HCT116 (cell line): ENCODE measurements around the gene PTPN9. TPM values are rescaled to one million over a fixed set of nuclear protein-coding genes. Genes with fewer than 3 reads are reported as not detected.

Experiments
- ATAC-seq: fragments of 200-7000 bp; cut with Tn5 transposase; 2 replicates; pipeline ENCODE4 v1.9.1; 2020; ENCODE audit warnings: mild to moderate bottlenecking, moderate library complexity
- BruUV-seq: library from RNA; stranded (reverse); fragments of 400-500 nt; replicated peaks from 2 replicates; lab custom pipeline; 2021; lab: Mats Ljungman, UMichigan
- CTCF ChIA-PET: fragments of 300-600 bp; sonication (Branson Sonifier 250); formaldehyde crosslinking; loops from one replicate; lab custom pipeline; 2021; ENCODE audit warnings: antibody characterized with exemption; lab: Charles Lee
- POLR2A ChIA-PET: fragments of 300-600, 350-600 bp; sonication (Branson Sonifier 250); formaldehyde crosslinking; loops from one replicate; lab custom pipeline; 2021; ENCODE audit warnings: antibody characterized with exemption; lab: Charles Lee
- RAD21 ChIA-PET, 2 experiments: fragments of 300-600 bp; sonication (Branson Sonifier 250); formaldehyde crosslinking; loops; one replicate each; lab custom pipeline; 2023; ENCODE audit warnings: low total read pairs in 2 of 2; ENCODE audit not compliant: uncharacterized antibody in 2 of 2, unreplicated experiment in 2 of 2, low non-redundant PET in 1 of 2; lab: Charles Lee
- DNase-seq: peaks from one replicate; pipeline ENCODE4 v3.0.0-alpha.2; 2010; ENCODE audit warnings: low read depth, low spot score
- H2AFZ ChIP-seq: fragments of 200-600 bp; shearing (Covaris generic), sonication (generic); 2 replicates; pipeline ENCODE4 v1.6.1; 2017; ENCODE audit warnings: low read depth, mixed run types, mixed read lengths, antibody characterized with exemption, low read length; ENCODE audit not compliant: poor library complexity, severe bottlenecking
- H3K27ac ChIP-seq: 2 replicates; pipeline ENCODE4 v1.5.1; 2012; ENCODE audit warnings: low read depth, low read length
- H3K27me3 ChIP-seq: fragments of 200-600 bp; sonication (generic); 2 replicates; pipeline ENCODE4 v1.6.1; 2016; ENCODE audit warnings: mixed run types, low read length, mixed read lengths; ENCODE audit not compliant: insufficient read depth
- H3K36me3 ChIP-seq, 2 experiments: fragments of 200-500 bp in 1 of 2; fragments of 200-600 bp in 1 of 2; sonication (Bioruptor generic) in 1 of 2; sonication (generic) in 1 of 2; 2 replicates each; pipeline versions ENCODE4 v1.5.1 to v1.6.1; 2014 to 2016; ENCODE audit warnings: low read length in 2 of 2, inconsistent platforms in 1 of 2, mixed read lengths in 1 of 2, mixed run types in 1 of 2; ENCODE audit not compliant: insufficient read depth in 2 of 2, control insufficient read depth in 1 of 2
- H3K4me1 ChIP-seq, 2 experiments: fragments of 200-600 bp in 1 of 2; sonication (generic) in 1 of 2; 2 replicates each; pipeline versions ENCODE4 v1.5.1 to v1.6.1; 2012 to 2017; ENCODE audit warnings: low read length in 2 of 2, inconsistent platforms in 1 of 2, mild to moderate bottlenecking in 1 of 2, mixed read lengths in 1 of 2, mixed run types in 1 of 2, moderate library complexity in 1 of 2; ENCODE audit not compliant: insufficient read depth in 2 of 2, control insufficient read depth in 1 of 2
- H3K4me2 ChIP-seq: fragments of 200-600 bp; sonication (generic); 2 replicates; pipeline ENCODE4 v1.6.1; 2017; ENCODE audit warnings: mixed run types, low read length, mixed read lengths
- H3K4me3 ChIP-seq, 2 experiments: fragments of 200-600 bp in 1 of 2; sonication (generic) in 1 of 2; replicated peaks in 1 of 2; 2 replicates each; pipeline ENCODE4 v1.5.1; 2011 to 2016; ENCODE audit warnings: low read length in 2 of 2, control low read depth in 1 of 2, low read depth in 1 of 2, mild to moderate bottlenecking in 1 of 2, mixed read lengths in 1 of 2, mixed run types in 1 of 2
- H3K79me2 ChIP-seq: fragments of 200-600 bp; sonication (generic); 2 replicates; pipeline ENCODE4 v1.6.1; 2017; ENCODE audit warnings: mild to moderate bottlenecking, mixed run types, low read length, moderate library complexity, mixed read lengths; ENCODE audit not compliant: insufficient read depth
- H3K9ac ChIP-seq: fragments of 200-600 bp; sonication (generic); 2 replicates; pipeline ENCODE4 v1.6.1; 2016; ENCODE audit warnings: low read length, mixed read lengths
- H3K9me2 ChIP-seq: fragments of 200-600 bp; sonication (generic), shearing (Covaris generic); 2 replicates; pipeline ENCODE4 v1.6.1; 2017; ENCODE audit warnings: mixed run types, mild to moderate bottlenecking, moderate library complexity; ENCODE audit not compliant: insufficient read depth
- H3K9me3 ChIP-seq, 2 experiments: fragments of 200-500 bp in 1 of 2; fragments of 200-600 bp in 1 of 2; sonication (Bioruptor generic) in 1 of 2; sonication (generic) in 1 of 2; 2 replicates each; pipeline ENCODE4 v1.6.1; 2014 to 2017; ENCODE audit warnings: low read length in 2 of 2, mixed read lengths in 2 of 2, inconsistent platforms in 1 of 2, low read depth in 1 of 2, mild to moderate bottlenecking in 1 of 2, mixed run types in 1 of 2, moderate library complexity in 1 of 2; ENCODE audit not compliant: control insufficient read depth in 1 of 2, insufficient read depth in 1 of 2
- H4K20me1 ChIP-seq: fragments of 200-600 bp; sonication (generic), shearing (Covaris generic); 2 replicates; pipeline ENCODE4 v1.6.1; 2017; ENCODE audit warnings: mixed run types, mild to moderate bottlenecking, moderate library complexity; ENCODE audit not compliant: insufficient read depth
- ATF3 ChIP-seq: IDR thresholded peaks from 2 replicates; pipeline ENCODE4 v1.6.1; 2012
- CBX3 ChIP-seq: IDR thresholded peaks from 2 replicates; pipeline ENCODE4 v1.6.1; 2012; ENCODE audit warnings: low read depth
- ELF1 ChIP-seq: IDR thresholded peaks from 2 replicates; pipeline ENCODE4 v1.6.1; 2012; ENCODE audit warnings: low read depth, borderline replicate concordance
- EZH2 ChIP-seq: fragments of 200-600 bp; sonication (generic); IDR thresholded peaks from 2 replicates; pipeline ENCODE4 v1.6.1; 2017; ENCODE audit warnings: antibody characterized with exemption, mixed run types
- RAD21 ChIP-seq: IDR thresholded peaks from 2 replicates; pipeline ENCODE4 v1.6.1; 2012; ENCODE audit warnings: low read depth, mild to moderate bottlenecking
- SIN3A ChIP-seq: IDR thresholded peaks from 2 replicates; pipeline ENCODE4 v1.6.1; 2012; ENCODE audit warnings: low read depth
- SRF ChIP-seq: IDR thresholded peaks from 2 replicates; pipeline ENCODE4 v1.6.1; 2012; ENCODE audit warnings: low read depth
- TCF7L2 ChIP-seq: IDR thresholded peaks from 2 replicates; pipeline ENCODE4 v1.7.0; 2011; ENCODE audit warnings: borderline replicate concordance, inconsistent platforms; ENCODE audit not compliant: insufficient read depth, insufficient read length; ENCODE audit errors: extremely low read depth
- ZBTB33 ChIP-seq: IDR thresholded peaks from 2 replicates; pipeline ENCODE4 v1.6.1; 2011; ENCODE audit warnings: mild to moderate bottlenecking, low read length, moderate library complexity; ENCODE audit not compliant: insufficient replicate concordance; ENCODE audit errors: extremely low read depth
- ZFX ChIP-seq: fragments of 450-650 bp; IDR thresholded peaks from 2 replicates; pipeline ENCODE4 v1.6.1; 2017
- ZNF274 ChIP-seq: fragments of 200-500 bp; sonication (Bioruptor generic); IDR thresholded peaks from 2 replicates; pipeline ENCODE4 v1.6.1; 2014; ENCODE audit warnings: mild to moderate bottlenecking, low read depth, low read length, inconsistent platforms
- intact Hi-C: fragments of 100-400 bp; cut with micrococcal nuclease; formaldehyde crosslinking; loops from 2 replicates; pipeline ENCODE4 v1.10.0; 2022
- total RNA-seq: library from RNA; stranded (reverse); gene quantifications from one replicate; pipeline ENCODE4 v1.2.1, GENCODE V29; 2021; ENCODE audit not compliant: unreplicated experiment
- TF ChIP-seq, protein P1 (sequence below), 3 experiments: fragments of 200-600 bp in 1 of 3; sonication (generic) in 1 of 3; IDR thresholded peaks in 2 of 3; conservative IDR thresholded peaks in 1 of 3; 2 replicates each; pipeline ENCODE4 v1.5.1; 2012 to 2017; ENCODE audit warnings: low read depth in 2 of 3, low read length in 2 of 3, antibody characterized with exemption in 1 of 3, borderline replicate concordance in 1 of 3, control low read depth in 1 of 3, mild to moderate bottlenecking in 1 of 3, mixed read lengths in 1 of 3, mixed run types in 1 of 3, moderate library complexity in 1 of 3; ENCODE audit not compliant: insufficient read depth in 1 of 3

The PTPN9 gene
- total RNA-seq, 1 experiment from 2014 or later: 21.1 TPM

DNA sequence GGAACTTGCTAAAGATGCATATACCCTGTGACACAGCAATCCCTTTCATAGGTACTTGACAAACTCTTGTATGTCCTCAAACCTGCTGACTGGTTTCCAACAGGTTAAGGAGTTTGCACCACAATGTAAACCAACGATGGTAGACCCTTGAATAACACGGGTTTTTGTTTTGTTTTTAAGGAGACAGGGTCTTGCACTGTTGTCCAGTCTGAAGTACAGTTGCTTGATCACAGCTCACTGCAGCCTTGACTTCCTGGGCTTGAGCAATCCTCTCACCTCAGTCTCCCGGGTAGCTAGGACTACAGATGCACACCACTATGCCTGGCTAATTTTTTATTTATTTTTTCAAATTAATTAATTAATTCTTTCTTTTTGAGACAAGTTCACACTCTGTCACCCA is 151.0 kb downstream of the PTPN9 start:
- TF ChIP-seq ELF1 (no peak), ZFX (no peak), ATF3 (no peak), ZNF274 (no peak), CBX3 (no peak), SIN3A (no peak), TCF7L2 (no peak), ZBTB33 (no peak), SRF (no peak), RAD21 (no peak), EZH2 (no peak)
- TF ChIP-seq, protein P1, sequence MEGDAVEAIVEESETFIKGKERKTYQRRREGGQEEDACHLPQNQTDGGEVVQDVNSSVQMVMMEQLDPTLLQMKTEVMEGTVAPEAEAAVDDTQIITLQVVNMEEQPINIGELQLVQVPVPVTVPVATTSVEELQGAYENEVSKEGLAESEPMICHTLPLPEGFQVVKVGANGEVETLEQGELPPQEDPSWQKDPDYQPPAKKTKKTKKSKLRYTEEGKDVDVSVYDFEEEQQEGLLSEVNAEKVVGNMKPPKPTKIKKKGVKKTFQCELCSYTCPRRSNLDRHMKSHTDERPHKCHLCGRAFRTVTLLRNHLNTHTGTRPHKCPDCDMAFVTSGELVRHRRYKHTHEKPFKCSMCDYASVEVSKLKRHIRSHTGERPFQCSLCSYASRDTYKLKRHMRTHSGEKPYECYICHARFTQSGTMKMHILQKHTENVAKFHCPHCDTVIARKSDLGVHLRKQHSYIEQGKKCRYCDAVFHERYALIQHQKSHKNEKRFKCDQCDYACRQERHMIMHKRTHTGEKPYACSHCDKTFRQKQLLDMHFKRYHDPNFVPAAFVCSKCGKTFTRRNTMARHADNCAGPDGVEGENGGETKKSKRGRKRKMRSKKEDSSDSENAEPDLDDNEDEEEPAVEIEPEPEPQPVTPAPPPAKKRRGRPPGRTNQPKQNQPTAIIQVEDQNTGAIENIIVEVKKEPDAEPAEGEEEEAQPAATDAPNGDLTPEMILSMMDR (IDR thresholded peaks at IDR 0.05 in 2 of 3, conservative IDR thresholded peaks at IDR 0.05 in 1 of 3; ENCODE audit: borderline replicate concordance in 1 of 3, insufficient read depth in 1 of 3, low read depth in 2 of 3, low read length in 2 of 3): no peak

More for the DNA sequence above, 151.0 kb downstream of the PTPN9 start:
- ATAC-seq (no peak), DNase-seq (no peak)
- no peaks in the 10 kb centered on the region for H4K20me1 ChIP-seq
- H3K9me3 ChIP-seq: no peaks in the 10 kb centered on the region
- H3K36me3 ChIP-seq: peaks cover 11 to 16% of the 10 kb centered on the region in 2 experiments; a peak in 3 of 4 replicates
- H3K4me1 ChIP-seq: no peaks in the 10 kb centered on the region
- no peak overlapping the region for H3K4me2 ChIP-seq
- no TSS peak for BruUV-seq
- H3K9me2 ChIP-seq: no peaks in the 10 kb centered on the region
- POLR2A ChIA-PET: no interaction called here
- peaks cover 74% of the 10 kb centered on the region for H3K79me2 ChIP-seq
- no peak overlapping the region for H3K4me3 ChIP-seq
- H3K27me3 ChIP-seq: no peaks in the 10 kb centered on the region
- no peak overlapping the region for H3K9ac ChIP-seq
- no peak overlapping the region for H3K27ac ChIP-seq
- CTCF ChIA-PET: no interaction called here
- intact Hi-C loops: no loop called here
- RAD21 ChIA-PET: no interaction called here
- H2AFZ ChIP-seq: no peak overlapping the region
